Eye (tissue), 1 donor: ENCODE measurements around the gene TXNL4A.
"Not testable (repeated sequence)": the region's sequence is repeated elsewhere in the genome, so short reads cannot be mapped to it uniquely, and the experiment has no call there.

ENCODE experiments used
- DNase-seq: peaks from one replicate; pipeline ENCODE4 v3.0.0-alpha.2; 2015

TXNL4A gene, protein sequence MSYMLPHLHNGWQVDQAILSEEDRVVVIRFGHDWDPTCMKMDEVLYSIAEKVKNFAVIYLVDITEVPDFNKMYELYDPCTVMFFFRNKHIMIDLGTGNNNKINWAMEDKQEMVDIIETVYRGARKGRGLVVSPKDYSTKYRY

DNA sequence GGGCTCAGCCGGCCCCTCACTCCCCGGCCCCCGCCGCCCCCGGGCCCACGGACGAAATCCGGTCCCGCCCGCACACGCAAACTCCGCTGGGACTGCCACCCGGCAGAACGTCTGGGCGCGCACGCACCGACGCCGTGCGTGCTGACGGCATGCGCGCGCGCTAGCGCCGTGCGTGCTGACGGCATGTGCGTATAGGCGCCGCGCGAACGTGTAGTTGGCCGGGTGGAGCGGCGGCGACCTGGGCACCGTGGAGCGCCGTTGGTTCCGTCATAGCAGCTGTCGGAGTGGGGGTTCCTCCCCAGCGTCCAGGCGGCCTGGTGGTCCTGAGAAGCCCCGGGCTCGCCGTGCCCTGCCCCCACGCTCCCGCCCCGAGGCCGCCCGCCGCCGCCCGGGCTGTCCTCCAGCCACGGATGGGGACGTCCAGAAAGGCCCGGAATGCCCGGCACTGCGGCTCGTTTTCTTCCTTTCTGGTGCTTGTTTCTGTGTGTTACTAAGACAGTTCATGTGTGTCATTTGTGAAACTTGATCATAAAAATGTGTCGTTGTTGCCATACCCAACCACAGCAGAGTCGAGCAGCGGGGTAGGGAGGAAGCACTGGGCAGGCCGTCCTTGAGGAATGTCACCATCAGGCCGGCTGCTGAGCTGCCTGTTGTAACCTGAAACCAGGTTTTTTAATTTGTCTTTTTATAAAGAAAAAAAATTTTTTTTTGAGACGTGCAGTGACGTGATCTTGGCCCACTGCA is at the start of gene TXNL4A:
TXNL4A (minus strand) TSS at position 113 of the 744 bp plus-strand sequence. CDS start 171 bp downstream, outside the sequence.
- DNase-seq, result peak; percentile 94

DNA sequence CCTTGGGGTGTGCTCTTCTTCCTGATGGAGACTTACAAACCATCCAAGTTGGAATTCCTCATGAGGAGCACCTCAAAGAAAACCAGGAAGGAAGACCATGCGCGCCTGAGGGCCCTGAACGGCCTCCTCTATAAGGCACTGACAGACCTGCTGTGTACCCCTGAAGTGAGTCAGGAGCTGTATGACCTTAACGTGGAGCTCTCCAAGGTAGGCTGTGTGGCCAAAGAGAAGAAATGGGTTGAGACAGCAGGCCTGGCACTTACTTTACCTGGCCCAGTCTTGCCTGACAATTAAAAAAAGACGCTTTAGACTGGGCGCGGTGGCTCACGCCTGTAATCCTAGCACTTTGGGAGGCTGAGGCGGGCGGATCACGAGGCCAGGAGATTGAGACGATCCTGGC is 48.9 kb upstream of the TXNL4A start:
- DNase-seq, result no peak

DNA sequence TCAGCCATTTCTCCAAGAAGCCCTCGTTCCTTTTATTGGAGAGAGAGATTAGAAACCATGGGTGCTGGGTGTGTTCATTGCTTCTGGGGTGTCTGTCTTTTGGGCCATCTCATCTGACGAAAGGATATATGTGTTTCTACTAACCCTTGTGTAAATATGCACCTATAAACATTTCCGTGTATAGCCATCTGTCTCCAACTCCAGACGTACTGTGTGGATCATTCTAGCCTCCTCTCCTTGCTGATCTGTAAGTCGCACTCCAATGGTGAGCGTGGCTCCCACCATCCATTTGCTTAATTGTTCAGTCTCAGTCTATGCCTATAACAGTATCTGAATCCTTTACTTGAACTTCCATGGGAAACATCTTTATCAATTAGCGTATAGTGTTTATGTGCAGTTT is 47.6 kb upstream of the TXNL4A start:
- DNase-seq, result no peak

DNA sequence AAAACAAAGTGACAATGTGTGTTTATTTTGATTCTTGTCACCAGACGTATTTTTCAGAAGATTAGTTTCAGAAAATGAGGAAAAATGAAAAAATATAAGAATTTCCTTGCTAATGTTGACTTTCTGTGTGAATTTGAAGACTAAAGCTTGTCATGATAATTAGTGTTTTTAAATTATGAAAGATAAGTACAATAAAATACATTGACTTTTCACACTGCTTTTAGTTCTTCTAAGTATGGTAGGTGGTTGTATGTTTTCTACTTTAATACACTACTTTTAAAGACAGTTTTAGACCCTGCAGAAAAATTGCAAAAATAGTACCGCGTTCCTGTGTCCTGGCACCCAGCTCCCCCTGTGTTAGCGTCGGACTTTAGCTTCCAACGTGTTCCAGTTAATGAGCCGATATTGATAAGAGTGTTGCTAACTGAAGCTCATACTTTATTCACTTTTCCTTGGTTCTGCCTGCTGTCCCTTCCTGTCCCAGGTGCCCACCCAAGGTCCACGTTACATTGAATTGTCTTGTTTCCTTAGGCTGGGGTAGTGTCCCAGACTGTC is 46.6 kb upstream of the TXNL4A start:
- peak; percentile 48 for DNase-seq

DNA sequence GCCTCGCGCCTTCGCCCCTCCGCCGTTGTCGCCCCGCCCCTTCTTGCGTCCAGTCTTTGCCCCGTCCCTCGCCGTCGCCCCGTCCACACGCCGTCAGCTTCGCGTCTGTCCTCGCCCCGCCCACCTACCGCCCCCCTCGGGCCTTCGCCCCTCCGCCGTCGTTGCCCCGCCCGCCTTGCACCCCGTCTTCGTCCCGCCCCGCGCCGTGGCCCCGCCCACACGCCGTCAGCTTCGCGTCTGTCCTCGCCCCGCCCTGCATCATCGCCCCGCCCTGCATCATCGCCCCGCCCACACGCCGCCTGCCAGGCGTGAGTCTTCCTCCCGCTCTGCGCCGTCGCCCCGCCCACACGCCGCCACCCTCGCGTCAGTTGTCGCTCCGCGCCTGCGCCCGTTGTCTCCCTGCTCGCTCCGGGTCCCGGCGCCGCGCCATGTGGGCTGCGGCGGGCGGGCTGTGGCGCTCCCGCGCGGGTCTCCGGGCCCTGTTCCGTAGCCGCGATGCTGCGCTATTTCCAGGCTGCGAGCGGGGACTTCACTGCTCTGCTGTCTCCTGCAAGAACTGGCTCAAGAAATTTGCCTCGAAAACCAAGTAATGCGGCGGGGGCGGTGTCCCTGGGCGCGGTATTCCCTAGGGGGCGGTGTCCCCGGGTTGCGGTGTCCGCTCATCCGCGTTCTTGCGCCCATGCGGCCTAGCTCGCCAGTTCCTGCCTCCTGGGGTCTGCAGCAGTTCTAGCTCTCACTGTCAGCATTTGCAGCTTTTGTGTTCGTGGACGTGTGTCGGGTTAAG is 45.9 kb upstream of the TXNL4A start, which contains the start of gene RBFA:
RBFA (plus strand) TSS at position 367 of the 784 bp plus-strand sequence; CDS start at position 429, 62 bp downstream.
- peak; percentile 99 for DNase-seq

DNA sequence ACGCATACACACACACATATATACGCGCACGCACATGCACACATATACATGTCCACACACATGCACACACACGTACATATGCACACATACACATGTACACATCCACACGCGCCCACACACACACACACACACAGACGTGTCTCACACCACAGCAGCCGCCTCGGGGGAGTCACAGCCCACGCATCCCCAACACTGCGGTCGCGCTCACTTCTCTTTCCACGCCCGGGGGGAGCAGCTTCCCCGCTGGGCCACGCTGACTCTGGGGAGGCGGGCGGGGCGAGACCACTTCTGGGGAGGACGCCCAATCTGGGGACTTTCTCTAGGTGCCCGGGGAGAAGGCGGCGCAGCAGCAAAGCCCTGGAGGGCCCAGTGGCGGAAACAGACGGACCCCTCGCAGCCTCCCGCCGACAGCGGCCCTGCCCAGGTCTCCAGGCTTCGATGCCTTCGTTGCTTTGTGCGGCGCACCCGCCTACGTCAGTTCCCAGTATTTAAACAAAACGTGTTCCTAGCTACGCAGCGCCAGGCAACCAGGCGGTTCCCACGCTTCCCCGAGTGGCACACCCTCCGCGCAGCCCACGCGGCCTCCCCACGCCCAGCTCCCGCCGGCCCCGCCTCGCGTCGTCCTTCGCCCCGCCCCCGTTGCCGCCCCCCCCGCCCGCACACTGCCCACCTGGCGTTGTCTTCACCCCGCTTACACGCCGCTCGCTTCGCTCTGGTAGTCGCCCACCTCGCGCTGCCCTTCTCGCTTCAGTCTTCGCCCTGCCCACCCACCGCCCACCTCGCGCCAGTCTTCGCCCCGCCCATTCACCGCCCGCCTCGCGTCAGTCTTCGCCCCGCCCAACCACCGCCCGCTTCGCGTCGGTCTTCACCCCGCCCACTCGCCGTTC is 45.1 kb upstream of the TXNL4A start:
- no peak for DNase-seq

DNA sequence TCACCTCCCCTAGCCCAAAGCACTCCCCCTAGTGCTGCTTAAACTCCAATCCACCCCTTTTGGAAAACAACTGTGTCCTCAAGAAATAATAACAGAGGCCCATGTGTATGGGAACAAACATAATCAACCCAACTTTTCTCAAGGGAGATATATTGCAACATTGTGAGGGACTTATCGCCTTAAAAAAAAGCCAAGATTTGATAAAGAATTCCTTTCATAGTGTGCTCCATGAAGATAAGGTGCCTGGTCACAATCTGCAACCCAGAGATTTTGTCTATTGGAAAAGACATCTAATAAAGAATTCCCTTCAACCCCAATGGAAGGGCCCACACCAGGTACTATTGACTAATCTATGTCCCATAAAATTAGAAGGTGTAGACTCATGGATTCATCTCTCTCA is 41.3 kb upstream of the TXNL4A start:
- no peak for DNase-seq

DNA sequence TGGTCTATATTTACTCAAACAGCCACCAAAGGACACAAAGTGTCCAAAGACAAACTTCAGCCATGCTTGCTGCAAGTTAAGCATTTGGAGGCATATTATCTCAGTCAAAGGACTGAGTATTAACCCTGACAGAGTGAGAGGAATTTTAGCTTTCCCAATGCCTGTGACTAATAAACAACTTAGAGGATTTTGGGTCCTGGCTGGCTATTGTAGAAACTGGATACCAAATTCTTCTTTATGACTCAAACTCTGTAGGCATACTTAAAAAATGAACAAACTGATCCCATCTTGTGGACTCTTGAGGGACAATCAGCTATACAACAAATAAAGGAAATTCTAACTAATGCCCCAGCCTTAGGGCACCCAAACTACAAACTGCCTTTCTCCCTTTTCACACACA is 39.4 kb upstream of the TXNL4A start:
- not testable (repeated sequence) for DNase-seq

DNA sequence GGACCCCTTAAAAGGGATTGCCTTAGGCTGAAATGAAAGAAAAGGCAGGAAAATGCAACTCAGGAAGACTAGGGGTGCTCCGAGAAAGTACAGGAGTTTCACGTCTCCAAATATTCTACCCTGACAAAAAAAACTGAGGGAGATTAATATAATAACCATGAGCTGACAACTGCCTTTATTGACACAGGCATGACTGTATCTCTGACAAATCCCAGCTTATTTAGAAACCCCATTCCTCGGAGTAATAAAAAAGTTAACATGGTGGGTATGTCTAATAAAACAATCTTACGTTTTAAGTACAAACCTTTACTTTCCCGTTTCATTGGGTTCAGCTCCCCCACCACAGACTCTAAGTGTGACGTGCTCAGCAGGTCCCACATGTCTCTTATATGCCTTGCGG is 38.0 kb upstream of the TXNL4A start:
- DNase-seq, result no peak

DNA sequence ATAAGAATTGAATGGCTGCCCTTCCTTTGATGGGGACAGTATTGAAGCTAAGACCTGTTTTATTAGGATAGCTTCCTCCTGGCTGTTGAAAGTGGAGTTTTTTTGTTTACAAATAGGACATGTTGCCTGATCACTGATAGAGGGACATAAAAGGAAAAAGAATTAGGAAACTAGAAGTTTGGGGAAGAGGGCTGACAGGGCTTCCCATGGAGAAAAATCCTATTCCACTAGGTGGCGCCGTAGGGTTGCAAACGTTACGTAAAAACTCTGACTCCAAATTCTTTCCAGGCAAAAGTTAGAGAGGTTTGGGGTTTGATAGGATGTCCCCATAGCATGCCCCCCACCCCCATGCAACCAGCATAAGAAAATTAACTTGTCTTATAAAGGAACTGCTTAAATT is 34.8 kb upstream of the TXNL4A start:
- DNase-seq, result no peak

DNA sequence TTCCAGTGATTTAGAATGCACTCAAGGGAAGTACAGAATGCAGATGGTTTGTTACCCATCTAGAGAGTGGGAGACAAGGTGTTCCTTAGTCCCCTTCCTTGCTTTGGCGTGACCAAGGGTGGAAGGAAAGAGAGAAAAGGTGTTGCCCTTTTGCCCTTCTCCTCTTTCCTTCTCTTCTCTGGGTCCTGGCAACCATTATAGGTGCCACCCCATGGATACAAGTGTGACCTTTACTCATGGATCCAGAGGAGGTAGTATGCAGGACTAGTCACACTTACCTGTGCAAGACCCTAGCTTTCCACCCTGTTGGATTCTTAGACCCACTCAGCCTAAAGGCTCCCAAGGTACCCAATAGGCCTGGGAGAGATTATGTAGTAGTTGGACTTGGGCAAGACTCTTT is 34.2 kb upstream of the TXNL4A start:
- peak; percentile 63 for DNase-seq

DNA sequence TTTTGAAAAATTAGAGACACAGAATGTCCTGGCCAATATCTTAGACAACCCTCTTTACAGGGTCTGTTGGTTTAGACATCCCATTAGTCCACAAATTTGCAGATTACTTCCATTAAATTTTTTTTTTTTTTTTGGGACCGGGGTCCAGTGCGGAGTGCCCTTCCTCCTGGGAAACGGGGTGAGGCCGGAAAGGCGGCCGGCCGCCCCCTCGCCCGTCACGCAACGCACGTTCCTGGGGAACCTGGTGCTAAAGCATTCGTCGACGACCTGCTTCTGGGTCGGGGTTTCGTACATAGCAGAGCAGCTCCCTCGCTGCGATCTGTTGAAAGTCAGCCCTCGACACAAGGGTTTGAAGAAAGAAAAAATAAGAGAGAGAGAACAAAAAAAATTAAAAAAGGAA is 24.4 kb upstream of the TXNL4A start:
- DNase-seq, result no peak

DNA sequence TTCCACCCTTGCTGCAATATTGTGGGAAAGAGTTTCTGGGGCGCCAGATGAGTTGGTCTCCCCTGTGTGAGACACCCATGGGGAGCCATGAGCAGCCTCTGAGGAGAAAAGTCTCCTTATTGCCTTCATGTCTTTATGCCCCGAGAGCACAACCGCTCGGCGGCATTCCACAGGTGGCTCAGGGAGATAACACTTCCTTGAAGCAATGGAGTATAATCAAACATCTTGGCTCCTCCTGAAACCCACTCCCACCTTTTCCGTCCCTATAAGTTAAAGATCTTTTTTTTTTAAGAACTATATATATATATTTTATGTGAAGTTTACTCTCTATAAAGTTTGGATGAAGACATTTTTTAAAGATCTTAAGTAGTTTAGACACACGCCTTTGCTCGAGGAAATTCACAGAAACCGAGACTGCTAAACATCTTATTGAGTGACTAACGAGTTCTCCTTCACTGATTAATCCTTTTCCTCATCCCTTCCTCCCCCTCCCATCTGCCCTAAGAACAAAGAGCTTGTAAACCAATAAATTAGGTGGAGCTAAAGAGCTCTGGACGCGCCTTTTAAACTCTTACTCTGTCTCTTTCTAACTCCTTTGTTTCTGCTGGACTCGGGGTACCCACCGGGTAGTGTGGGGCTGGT is 23.3 kb upstream of the TXNL4A start:
- not testable (repeated sequence) for DNase-seq

DNA sequence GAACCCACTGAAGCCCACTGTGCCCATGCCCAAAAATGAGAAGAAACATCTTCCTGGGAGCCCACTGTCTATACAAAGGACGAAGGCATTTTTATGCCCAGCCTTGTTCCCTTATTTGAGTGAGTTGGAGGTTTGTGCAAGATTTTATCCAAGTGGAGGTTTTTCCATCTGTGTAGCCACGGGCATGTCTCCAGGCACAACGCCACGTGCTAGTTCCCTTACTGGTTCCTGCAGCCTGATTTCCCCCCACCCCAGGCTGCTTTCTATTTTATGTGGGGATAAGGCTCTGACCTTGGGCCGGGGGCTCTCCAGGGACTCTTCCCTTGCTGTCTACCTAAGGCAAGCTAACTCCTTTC is 22.2 kb upstream of the TXNL4A start:
- DNase-seq, result no peak

DNA sequence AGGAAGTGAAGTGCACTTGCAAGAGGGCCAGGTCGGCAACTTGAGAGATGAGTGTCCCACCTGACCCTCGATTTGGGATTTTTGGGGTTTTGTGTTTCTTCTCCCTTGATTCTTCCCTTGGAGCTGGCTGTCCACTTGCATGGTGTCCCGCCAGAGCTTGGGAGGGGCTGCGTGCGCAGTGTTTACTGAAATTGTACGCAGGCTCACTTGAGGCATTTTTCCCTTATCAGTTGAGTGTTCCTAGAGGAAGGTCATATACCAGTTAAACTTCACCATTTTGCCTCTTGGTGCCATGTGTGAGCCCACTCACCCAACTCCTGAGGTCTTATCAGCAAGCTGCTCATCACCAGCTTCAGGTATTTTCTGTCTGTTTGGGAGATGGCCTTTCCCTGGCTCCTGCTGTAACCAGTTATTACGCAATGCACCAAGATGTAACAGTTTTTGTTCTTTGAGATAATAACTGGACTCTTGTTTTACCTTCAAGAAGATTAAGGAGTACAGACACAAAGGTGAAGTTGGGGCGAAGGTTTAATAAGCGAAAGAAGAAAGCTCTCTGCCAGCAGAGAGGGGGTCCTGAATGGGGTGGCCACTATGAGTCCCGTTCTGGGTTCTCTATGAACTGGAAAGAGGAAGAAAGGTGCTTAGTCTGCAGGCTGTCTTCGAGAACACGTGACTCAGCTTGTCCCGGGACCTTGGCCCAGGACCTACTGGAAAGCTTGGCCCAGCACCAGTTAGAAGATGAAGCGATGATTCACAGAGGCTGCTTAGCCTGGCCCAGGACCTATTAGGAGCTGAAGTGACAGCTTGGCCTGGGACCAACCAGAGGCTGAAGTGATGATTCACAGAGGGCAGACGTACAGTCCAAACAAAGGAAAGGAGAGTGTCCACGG is 21.5 kb upstream of the TXNL4A start:
- DNase-seq, result no peak

DNA sequence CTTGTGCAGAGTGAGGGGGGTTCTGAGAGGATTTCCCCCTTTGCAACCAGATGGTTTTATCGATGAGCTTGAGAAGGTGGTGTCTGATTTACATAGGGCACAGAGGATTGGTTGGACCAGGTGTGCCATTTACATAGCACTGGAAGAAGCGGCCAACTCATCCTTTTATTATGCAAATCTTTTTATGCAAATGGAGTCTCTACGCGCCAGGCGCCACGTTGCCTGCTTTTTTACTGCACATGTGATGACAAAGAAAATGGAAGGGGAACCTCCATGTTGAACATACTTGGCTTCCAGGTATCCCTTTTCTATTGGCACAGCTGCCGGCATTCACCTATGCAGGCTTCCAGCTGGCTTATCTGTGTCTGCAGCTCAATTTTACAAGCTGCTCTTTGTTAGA is 18.4 kb upstream of the TXNL4A start:
- no peak for DNase-seq

DNA sequence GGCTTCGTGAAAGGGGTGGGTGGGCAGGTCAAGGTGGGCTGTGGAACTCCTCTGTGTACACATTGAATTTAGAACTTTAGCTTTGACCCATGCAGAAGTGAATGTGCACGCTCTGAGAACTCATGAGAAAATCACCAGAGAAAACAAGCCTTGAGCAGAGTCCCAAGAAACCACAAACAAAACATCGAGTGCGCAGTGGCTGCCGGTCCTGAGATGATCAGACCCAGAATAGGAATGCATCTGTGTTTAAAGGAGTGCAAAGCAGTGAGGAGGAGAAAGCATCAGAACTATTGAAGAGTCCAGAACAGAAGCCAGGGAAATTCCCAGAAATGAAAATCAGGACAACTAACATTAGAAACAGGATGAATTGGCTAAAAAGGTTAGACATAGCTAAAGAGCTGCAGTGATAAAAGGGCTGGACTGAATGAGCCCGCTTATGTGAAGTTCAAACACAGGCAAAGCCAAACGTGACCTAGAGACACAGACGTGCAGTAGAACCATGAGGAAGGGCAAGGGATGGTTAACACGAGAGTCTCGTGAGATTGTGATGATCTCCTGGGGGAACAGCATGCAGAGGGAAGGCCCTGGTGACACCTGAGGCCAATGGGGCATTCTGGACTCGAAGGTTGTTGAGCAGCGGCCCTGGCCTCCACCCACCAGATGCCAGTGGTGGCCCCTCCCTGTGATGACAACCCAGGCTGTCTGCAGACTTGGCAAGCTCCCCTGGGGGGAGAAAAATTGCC is 16.4 kb upstream of the TXNL4A start:
- no peak for DNase-seq

DNA sequence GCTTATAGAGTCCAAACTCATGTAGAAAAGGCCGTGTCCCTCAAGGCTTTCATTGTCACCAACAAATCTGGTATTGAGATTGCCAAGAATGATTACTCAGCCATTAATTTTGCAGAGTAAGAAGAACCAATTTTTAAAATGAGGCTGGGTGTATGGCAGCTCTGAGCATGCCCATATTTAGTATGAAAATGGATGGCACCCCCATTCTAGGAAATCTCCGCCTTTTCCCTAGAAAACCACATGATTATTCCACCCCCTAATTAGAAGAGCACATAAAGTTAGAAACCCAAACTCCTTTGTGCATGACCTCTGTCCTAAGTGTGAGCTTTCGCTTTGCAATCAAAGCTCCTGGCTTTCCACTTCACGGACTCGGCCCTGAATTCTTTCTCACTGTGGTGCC is 14.1 kb upstream of the TXNL4A start:
- no peak for DNase-seq

DNA sequence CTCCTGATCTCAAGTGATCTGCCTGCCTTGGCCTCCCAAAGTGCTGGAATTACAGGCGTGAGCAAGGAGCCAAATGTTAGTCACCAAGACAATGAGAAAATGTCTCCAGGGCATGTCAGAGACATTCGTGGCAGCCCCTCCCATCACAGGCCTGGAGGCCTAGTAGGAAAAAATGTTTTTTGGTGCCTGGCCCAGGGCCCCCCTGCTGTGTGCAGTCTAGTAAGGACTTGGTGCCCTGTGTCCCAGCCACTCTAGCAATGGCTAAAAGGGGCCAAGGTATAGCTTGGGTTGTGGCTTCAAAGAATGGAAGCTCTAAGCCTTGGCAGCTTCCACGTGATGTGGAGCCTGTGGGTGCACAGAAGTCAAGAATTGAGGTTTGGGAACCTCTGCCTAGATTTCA is 12.5 kb upstream of the TXNL4A start:
- no peak for DNase-seq

DNA sequence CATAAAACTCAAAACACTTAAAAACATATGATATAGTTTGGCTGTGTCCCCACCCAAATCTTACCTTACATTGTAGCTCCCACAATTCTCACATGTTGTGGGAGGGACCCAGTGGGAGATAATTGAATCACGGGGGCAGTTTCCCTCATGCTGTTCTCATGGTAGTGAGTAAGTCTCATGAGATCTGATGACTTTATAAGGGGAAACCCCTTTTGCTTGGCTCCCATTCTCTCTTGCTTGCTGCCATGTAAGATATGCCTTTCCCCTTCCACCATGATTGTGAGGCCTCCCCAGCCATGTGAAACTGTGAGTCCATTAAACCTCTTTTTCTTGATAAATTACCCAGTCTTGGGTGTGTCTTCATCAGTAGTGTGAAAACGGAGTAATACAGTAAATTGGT is 11.3 kb upstream of the TXNL4A start:
- DNase-seq, result not testable (repeated sequence)
